Measurements from ENCODE around the gene EMILIN3. TPM values are rescaled to one million over a fixed set of nuclear protein-coding genes. Genes with fewer than 3 reads are reported as not detected.

Gene EMILIN3
- total RNA-seq, 2 donors from 2014 or later: not detected

- Mint-ChIP-seq H3K9me3 (no peaks in the 10 kb centered on the region), H3K36me3 (no peaks in the 10 kb centered on the region), H3K27ac (no peak overlapping the region), H3K4me1 (ENCODE audit: low read depth in 2 of 2) (no peaks in the 10 kb centered on the region), H3K27me3 (peaks cover 0 to 7% of the 10 kb centered on the region in 2 donors), H3K4me3 (no peak overlapping the region)
- DNase-seq (ENCODE audit: low spot score): no peak
- ATAC-seq: no peak
Measured at GRCh38 chr20:41353530-41353929, 13.1 kb downstream of the EMILIN3 start.

- Mint-ChIP-seq H3K9me3 (no peaks in the 10 kb centered on the region), H3K4me3 (no peak overlapping the region), H3K27ac (no peak overlapping the region), H3K4me1 (ENCODE audit: low read depth in 2 of 2) (no peaks in the 10 kb centered on the region), H3K36me3 (no peaks in the 10 kb centered on the region), H3K27me3 (peaks cover 0 to 7% of the 10 kb centered on the region in 2 donors)
- no peak for ATAC-seq
- DNase-seq (ENCODE audit: low spot score): no peak
Measured at GRCh38 chr20:41352666-41353065, 14.0 kb downstream of the EMILIN3 start.

- no peak for ATAC-seq
- Mint-ChIP-seq H3K36me3 (no peaks in the 10 kb centered on the region), H3K27me3 (peaks cover 0 to 7% of the 10 kb centered on the region in 2 donors), H3K9me3 (no peaks in the 10 kb centered on the region), H3K4me1 (ENCODE audit: low read depth in 2 of 2) (no peaks in the 10 kb centered on the region), H3K4me3 (no peak overlapping the region), H3K27ac (no peak overlapping the region)
- no peak for DNase-seq (ENCODE audit: low spot score)
Measured at GRCh38 chr20:41352106-41352505, 14.5 kb downstream of the EMILIN3 start.

- Mint-ChIP-seq H3K4me1 (ENCODE audit: low read depth in 2 of 2) (no peaks in the 10 kb centered on the region), H3K36me3 (no peaks in the 10 kb centered on the region), H3K4me3 (no peak overlapping the region), H3K27ac (no peak overlapping the region), H3K9me3 (no peaks in the 10 kb centered on the region), H3K27me3 (peaks cover 0 to 7% of the 10 kb centered on the region in 2 donors)
- no peak for ATAC-seq
- no peak for DNase-seq (ENCODE audit: low spot score)
Measured at GRCh38 chr20:41350408-41350962, 16.1 kb downstream of the EMILIN3 start.

GRCh38 chr20:41349943-41350342, 16.7 kb downstream of the EMILIN3 start:
- no peak for DNase-seq (ENCODE audit: low spot score)
- Mint-ChIP-seq H3K36me3 (no peaks in the 10 kb centered on the region), H3K9me3 (no peaks in the 10 kb centered on the region), H3K4me1 (ENCODE audit: low read depth in 2 of 2) (no peaks in the 10 kb centered on the region), H3K27ac (no peak overlapping the region), H3K4me3 (no peak overlapping the region), H3K27me3 (peaks cover 0 to 7% of the 10 kb centered on the region in 2 donors)
- ATAC-seq: no peak

GRCh38 chr20:41349266-41349665, 17.4 kb downstream of the EMILIN3 start:
- DNase-seq (ENCODE audit: low spot score) (no peak), ATAC-seq (no peak)
- H3K4me3 Mint-ChIP-seq: no peak overlapping the region
- H3K4me1 Mint-ChIP-seq (ENCODE audit: low read depth in 2 of 2): no peaks in the 10 kb centered on the region
- H3K9me3 Mint-ChIP-seq: no peaks in the 10 kb centered on the region
- H3K36me3 Mint-ChIP-seq: no peaks in the 10 kb centered on the region
- H3K27me3 Mint-ChIP-seq: peaks cover 0 to 7% of the 10 kb centered on the region in 2 donors
- H3K27ac Mint-ChIP-seq: no peak overlapping the region

GRCh38 chr20:41348430-41349172, 18.0 kb downstream of the EMILIN3 start:
- H3K36me3 Mint-ChIP-seq: no peaks in the 10 kb centered on the region
- H3K9me3 Mint-ChIP-seq: no peaks in the 10 kb centered on the region
- no peak overlapping the region for H3K27ac Mint-ChIP-seq
- no peak for ATAC-seq
- H3K27me3 Mint-ChIP-seq: peaks cover 0 to 7% of the 10 kb centered on the region in 2 donors
- H3K4me3 Mint-ChIP-seq: no peak overlapping the region
- no peaks in the 10 kb centered on the region for H3K4me1 Mint-ChIP-seq (ENCODE audit: low read depth in 2 of 2)
- DNase-seq (ENCODE audit: low spot score): no peak

- H3K4me3 Mint-ChIP-seq: no peak overlapping the region
- H3K27me3 Mint-ChIP-seq: peaks cover 0 to 7% of the 10 kb centered on the region in 2 donors
- ATAC-seq (no peak), DNase-seq (ENCODE audit: low spot score) (no peak)
- no peaks in the 10 kb centered on the region for H3K4me1 Mint-ChIP-seq (ENCODE audit: low read depth in 2 of 2)
- no peaks in the 10 kb centered on the region for H3K9me3 Mint-ChIP-seq
- no peak overlapping the region for H3K27ac Mint-ChIP-seq
- H3K36me3 Mint-ChIP-seq: no peaks in the 10 kb centered on the region
Measured at GRCh38 chr20:41347523-41348429, 18.8 kb downstream of the EMILIN3 start.

GRCh38 chr20:41345729-41346067, 20.9 kb downstream of the EMILIN3 start:
- Mint-ChIP-seq H3K9me3 (no peaks in the 10 kb centered on the region), H3K27me3 (peaks cover 0 to 6% of the 10 kb centered on the region in 2 donors), H3K36me3 (no peaks in the 10 kb centered on the region), H3K4me1 (ENCODE audit: low read depth in 2 of 2) (no peaks in the 10 kb centered on the region), H3K4me3 (no peak overlapping the region), H3K27ac (no peak overlapping the region)
- ATAC-seq: no peak
- no peak for DNase-seq (ENCODE audit: low spot score)

GRCh38 chr20:41344938-41345728, 21.5 kb downstream of the EMILIN3 start:
- Mint-ChIP-seq H3K27ac (no peak overlapping the region), H3K27me3 (peaks cover 0 to under 1% of the 10 kb centered on the region in 2 donors), H3K36me3 (no peaks in the 10 kb centered on the region), H3K9me3 (no peaks in the 10 kb centered on the region), H3K4me1 (ENCODE audit: low read depth in 2 of 2) (peaks cover 3 to 4% of the 10 kb centered on the region in 2 donors), H3K4me3 (no peak overlapping the region)
- DNase-seq (ENCODE audit: low spot score) (no peak), ATAC-seq (no peak)

- Mint-ChIP-seq H3K4me3 (no peak overlapping the region), H3K27ac (no peak overlapping the region), H3K36me3 (no peaks in the 10 kb centered on the region), H3K4me1 (ENCODE audit: low read depth in 2 of 2) (peaks cover 9 to 10% of the 10 kb centered on the region in 2 donors), H3K9me3 (no peaks in the 10 kb centered on the region), H3K27me3 (peaks cover 3% of the 10 kb centered on the region in 2 donors)
- ATAC-seq (no peak), DNase-seq (ENCODE audit: low spot score) (no peak)
Measured at GRCh38 chr20:41344477-41344876, 22.1 kb downstream of the EMILIN3 start.

- Mint-ChIP-seq H3K36me3 (no peaks in the 10 kb centered on the region), H3K27ac (no peak overlapping the region), H3K4me1 (ENCODE audit: low read depth in 2 of 2) (peaks cover 10 to 11% of the 10 kb centered on the region in 2 donors), H3K9me3 (no peaks in the 10 kb centered on the region), H3K27me3 (peaks cover 4 to 7% of the 10 kb centered on the region in 2 donors), H3K4me3 (no peak overlapping the region)
- DNase-seq (ENCODE audit: low spot score) (peak; percentile 51), ATAC-seq (no peak)
Measured at GRCh38 chr20:41342474-41343464, 23.8 kb downstream of the EMILIN3 start.

All from natural killer cell treated with Interleukin-12 subunit alpha and Interleukin-12 subunit beta and Interleukin-15 and Interleukin-18, amount 100 ng/mL, for 72 hours (primary cell).